Breast epithelium (tissue), 4 donors: ENCODE results near the gene MFSD6L. TPM values are rescaled to one million over a fixed set of nuclear protein-coding genes. Genes with fewer than 3 reads are reported as not detected.
"Not testable (repeated sequence)": the region's sequence is repeated elsewhere in the genome, so short reads cannot be mapped to it uniquely, and the experiment has no call there.

ENCODE experiments used
- DNase-seq, 2 donors: peaks; one replicate each; pipeline ENCODE4 v3.0.0-alpha.2; 2019; ENCODE audit warnings: low spot score in 2 of 2
- H3K27ac ChIP-seq, 2 donors: fragments of 200-600 bp; sonication (generic) in 1 of 2; one replicate each; pipeline ENCODE4 v1.5.1; 2016 to 2019; ENCODE audit warnings: mild to moderate bottlenecking in 1 of 2
- H3K27me3 ChIP-seq, 2 donors: fragments of 200-600 bp; sonication (generic) in 1 of 2; one replicate each; pipeline versions ENCODE4 v1.5.1 to v1.6.0; 2017 to 2019; ENCODE audit warnings: control low read depth in 1 of 2, mild to moderate bottlenecking in 1 of 2
- H3K36me3 ChIP-seq: fragments of 200-600 bp; one replicate; pipeline ENCODE4 v1.5.1; 2019
- H3K4me1 ChIP-seq, 2 donors: fragments of 200-600 bp; sonication (generic); one replicate each; pipeline ENCODE4 v1.5.1; 2016 to 2019; ENCODE audit warnings: control low read depth in 1 of 2
- H3K4me3 ChIP-seq, 3 donors: fragments of 200-600 bp; sonication (generic); 1 replicate in 2 of 3; 2 replicates in 1 of 3; pipeline ENCODE4 v1.5.1; 2016 to 2019; ENCODE audit warnings: mild to moderate bottlenecking in 3 of 3, moderate library complexity in 2 of 3
- H3K9me3 ChIP-seq, 2 donors: fragments of 200-600 bp; sonication (generic) in 1 of 2; one replicate each; pipeline ENCODE4 v1.5.1; 2016 to 2019; ENCODE audit warnings: control low read depth in 1 of 2
- POLR2A ChIP-seq: fragments of 450-650 bp; IDR thresholded peaks from one replicate; pipeline ENCODE4 v1.6.1; 2016; ENCODE audit warnings: antibody characterized with exemption, mild to moderate bottlenecking, moderate library complexity
- POLR2AphosphoS5 ChIP-seq, 3 donors: sonication (generic); formaldehyde crosslinking; IDR thresholded peaks; one replicate each; pipeline ENCODE4 v1.6.1; 2017; ENCODE audit warnings: antibody characterized with exemption in 3 of 3
- intact Hi-C: fragments of 100-400 bp; cut with DNase I; formaldehyde crosslinking; loops from one replicate; pipeline ENCODE4 v1.15.1; 2023; ENCODE audit warnings: low total_unique reads
- total RNA-seq, 3 donors: library from RNA; depleted of rRNA; stranded (reverse); fragments of >200 nt; gene quantifications; one replicate each; pipeline ENCODE4 v1.1.0, GENCODE V29; 2016
- TF ChIP-seq, protein P1 (sequence below), 3 donors: fragments of 450-650 bp; IDR thresholded peaks; one replicate each; pipeline ENCODE4 v1.5.1; 2016 to 2017; ENCODE audit warnings: antibody characterized with exemption in 3 of 3, mild to moderate bottlenecking in 3 of 3, moderate library complexity in 3 of 3

Gene MFSD6L
- total RNA-seq, 3 donors from 2014 or later: 0.48 to 0.98 (median 0.59) TPM

GRCh38 chr17:8818047-8818446 is 18.9 kb upstream of the MFSD6L start:
- no peak for DNase-seq
- H3K27me3 ChIP-seq: no peaks in the 10 kb centered on the region
- no peak overlapping the region for H3K4me3 ChIP-seq
- no peak overlapping the region for H3K27ac ChIP-seq
- no peaks in the 10 kb centered on the region for H3K4me1 ChIP-seq
- intact Hi-C loops: no loop called here
- no peaks in the 10 kb centered on the region for H3K36me3 ChIP-seq
- no peaks in the 10 kb centered on the region for H3K9me3 ChIP-seq
- TF ChIP-seq, protein P1, sequence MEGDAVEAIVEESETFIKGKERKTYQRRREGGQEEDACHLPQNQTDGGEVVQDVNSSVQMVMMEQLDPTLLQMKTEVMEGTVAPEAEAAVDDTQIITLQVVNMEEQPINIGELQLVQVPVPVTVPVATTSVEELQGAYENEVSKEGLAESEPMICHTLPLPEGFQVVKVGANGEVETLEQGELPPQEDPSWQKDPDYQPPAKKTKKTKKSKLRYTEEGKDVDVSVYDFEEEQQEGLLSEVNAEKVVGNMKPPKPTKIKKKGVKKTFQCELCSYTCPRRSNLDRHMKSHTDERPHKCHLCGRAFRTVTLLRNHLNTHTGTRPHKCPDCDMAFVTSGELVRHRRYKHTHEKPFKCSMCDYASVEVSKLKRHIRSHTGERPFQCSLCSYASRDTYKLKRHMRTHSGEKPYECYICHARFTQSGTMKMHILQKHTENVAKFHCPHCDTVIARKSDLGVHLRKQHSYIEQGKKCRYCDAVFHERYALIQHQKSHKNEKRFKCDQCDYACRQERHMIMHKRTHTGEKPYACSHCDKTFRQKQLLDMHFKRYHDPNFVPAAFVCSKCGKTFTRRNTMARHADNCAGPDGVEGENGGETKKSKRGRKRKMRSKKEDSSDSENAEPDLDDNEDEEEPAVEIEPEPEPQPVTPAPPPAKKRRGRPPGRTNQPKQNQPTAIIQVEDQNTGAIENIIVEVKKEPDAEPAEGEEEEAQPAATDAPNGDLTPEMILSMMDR (IDR thresholded peaks at IDR 0.05): no peak
- TF ChIP-seq POLR2A (no peak), POLR2AphosphoS5 (IDR thresholded peaks at IDR 0.05) (no peak)

DNA sequence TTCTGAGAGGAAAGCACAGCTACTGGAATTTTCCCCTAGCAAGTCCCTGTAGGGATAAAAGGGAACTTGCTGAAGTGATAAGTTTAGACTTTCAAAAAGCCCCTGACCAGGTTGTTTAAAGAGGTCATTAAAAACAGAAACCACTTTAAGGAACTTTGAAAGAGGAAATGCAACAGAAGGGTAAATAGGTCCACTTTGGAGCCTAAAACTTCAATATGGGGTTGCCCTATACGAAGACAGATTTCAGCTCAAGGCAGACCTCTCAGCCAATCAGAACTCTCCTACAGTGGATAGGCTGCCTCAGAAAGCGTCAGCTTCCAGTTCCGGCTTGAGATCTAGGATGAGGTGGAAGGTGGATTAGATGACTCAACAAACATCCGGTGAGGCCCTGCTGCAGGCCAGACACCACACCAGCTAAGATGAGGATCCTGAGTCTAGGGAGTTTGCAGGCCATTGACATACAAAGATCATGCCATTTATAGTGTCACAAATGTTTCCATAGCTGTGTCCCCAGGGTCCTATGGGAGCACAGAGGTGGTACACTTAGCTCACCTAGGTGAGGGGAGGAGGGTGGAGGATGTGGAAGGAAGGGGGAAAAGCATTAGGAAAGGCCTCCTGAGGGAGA is 7.9 kb upstream of the MFSD6L start:
- no peaks in the 10 kb centered on the region for H3K36me3 ChIP-seq
- TF ChIP-seq POLR2AphosphoS5 (IDR thresholded peaks at IDR 0.05): no peak
- no peak for TF ChIP-seq POLR2A
- TF ChIP-seq, protein P1 (IDR thresholded peaks at IDR 0.05): no peak
- H3K27me3 ChIP-seq: no peaks in the 10 kb centered on the region
- no peak for DNase-seq
- H3K27ac ChIP-seq: no peak overlapping the region
- intact Hi-C loops: no loop called here
- H3K4me3 ChIP-seq: no peak overlapping the region
- H3K9me3 ChIP-seq: peaks cover 0 to 5% of the 10 kb centered on the region in 2 donors
- H3K4me1 ChIP-seq: no peaks in the 10 kb centered on the region

DNA sequence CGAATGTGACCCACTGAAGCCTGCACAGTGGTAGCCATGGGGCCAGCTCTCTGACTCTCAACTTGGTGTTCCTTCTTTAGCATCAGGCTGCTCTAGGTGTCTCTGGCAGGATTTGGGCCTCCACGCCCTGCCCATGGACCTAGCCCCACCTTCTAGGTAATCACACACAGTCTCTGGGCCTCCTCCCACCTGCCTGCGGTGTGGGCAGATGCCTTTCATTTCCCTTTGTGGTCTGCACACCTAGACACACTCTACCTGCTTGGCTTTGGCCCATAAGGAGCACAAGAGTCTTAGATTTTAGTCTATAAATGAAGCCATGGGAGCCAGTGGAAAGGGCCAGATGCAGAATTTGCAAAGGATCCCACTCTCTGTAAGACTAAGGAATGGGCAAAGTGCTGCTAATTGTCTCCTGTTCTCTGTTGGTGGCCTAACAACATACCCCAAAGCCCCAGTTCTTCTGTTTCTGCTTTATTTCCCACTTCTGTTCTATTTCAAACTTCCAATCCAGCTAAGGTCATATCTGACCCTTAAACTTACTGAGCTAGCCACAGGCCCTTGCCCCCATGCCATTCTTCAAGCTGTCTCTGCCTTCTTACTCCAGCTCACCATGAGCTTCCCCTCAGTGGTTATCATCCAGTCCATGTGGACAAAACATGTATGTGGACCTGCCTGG is 7.2 kb upstream of the MFSD6L start:
- Histone ChIP-seq H3K36me3 (no peaks in the 10 kb centered on the region), H3K27me3 (no peaks in the 10 kb centered on the region), H3K4me3 (no peak overlapping the region), H3K9me3 (peaks cover 0 to 5% of the 10 kb centered on the region in 2 donors), H3K27ac (no peak overlapping the region), H3K4me1 (no peaks in the 10 kb centered on the region)
- TF ChIP-seq, protein P1 (IDR thresholded peaks at IDR 0.05): no peak
- no peak for TF ChIP-seq POLR2AphosphoS5 (IDR thresholded peaks at IDR 0.05)
- no peak for TF ChIP-seq POLR2A
- intact Hi-C loops: no loop called here
- no peak for DNase-seq

- H3K4me3 ChIP-seq, H3K27ac ChIP-seq, H3K4me1 ChIP-seq, H3K27me3 ChIP-seq, H3K36me3 ChIP-seq, intact Hi-C loops, H3K9me3 ChIP-seq, DNase-seq: not testable (repeated sequence)
Observed at GRCh38 chr17:8805396-8805795, 6.2 kb upstream of the MFSD6L start.

GRCh38 chr17:8803531-8804420 is 4.6 kb upstream of the MFSD6L start:
- no peaks in the 10 kb centered on the region for H3K9me3 ChIP-seq
- TF ChIP-seq, protein P1 (IDR thresholded peaks at IDR 0.05): no peak
- TF ChIP-seq POLR2AphosphoS5 (IDR thresholded peaks at IDR 0.05): no peak
- no peak overlapping the region for H3K27ac ChIP-seq
- no peaks in the 10 kb centered on the region for H3K36me3 ChIP-seq
- H3K27me3 ChIP-seq: no peaks in the 10 kb centered on the region
- no peak for DNase-seq
- H3K4me1 ChIP-seq: peaks cover 0 to 5% of the 10 kb centered on the region in 2 donors
- intact Hi-C loops: no loop called here
- no peak overlapping the region for H3K4me3 ChIP-seq
